GM19025 (cell line): ENCODE results near the gene CPLANE2.
A peak's percentile ranks its signal among the peaks of the same experiment; 100 is the strongest.
"Not testable (repeated sequence)": the region's sequence is repeated elsewhere in the genome, so short reads cannot be mapped to it uniquely, and the experiment has no call there.

Experiments used
- ATAC-seq: cut with Tn5 transposase; IDR thresholded peaks from one replicate; pipeline ENCODE4 v1.9.1; 2021; ENCODE audit warnings: mild to moderate bottlenecking, low read depth, moderate library complexity; ENCODE audit not compliant: unreplicated experiment

The CPLANE2 gene

DNA sequence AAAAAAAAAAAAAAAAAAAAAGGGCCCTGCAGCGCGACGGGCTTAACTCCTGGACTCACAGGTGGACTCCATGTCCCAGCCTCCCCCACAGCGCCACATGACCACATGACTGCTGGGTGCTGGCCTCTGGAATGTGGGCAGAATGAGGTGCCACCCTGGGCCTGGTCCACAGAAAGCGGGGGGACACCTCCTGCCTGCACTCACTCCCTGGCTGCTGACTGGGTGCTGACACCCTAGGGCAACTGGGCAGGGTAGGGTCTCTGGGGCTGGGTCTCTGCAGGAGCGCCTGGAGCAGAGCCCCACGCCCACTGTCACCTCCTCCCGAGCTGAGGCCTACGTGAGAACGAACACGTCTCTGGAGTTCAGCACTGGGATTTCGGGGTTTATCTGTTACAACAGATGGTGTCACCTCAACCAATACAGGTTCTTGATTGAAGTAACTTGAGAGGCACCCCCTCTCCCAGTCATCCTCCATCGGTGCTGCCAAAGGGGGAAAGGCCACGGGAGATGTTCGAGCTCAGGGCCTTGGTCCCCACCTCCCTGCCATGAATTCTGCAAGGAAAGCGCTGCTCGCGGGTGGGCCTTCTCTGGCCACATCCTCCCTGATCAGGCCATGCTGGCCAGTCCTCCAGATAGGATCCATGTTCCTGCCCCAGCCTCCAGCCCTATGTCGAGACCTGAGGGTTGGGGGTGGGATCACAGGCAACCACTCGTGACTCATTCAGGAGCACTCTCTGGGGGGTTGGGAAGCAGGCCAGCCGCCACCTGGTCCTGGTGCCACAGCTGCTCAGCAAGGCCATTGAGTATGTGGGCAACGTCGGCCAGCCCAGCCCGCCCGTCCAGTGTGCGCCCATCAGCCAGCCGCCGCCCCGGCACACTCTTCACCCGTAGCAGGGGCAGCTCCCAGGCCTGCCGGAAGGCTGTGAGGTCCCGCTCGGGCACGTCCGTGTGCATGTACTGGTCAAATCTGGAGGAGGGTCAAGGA lies 5.4 kb downstream of the CPLANE2 start:
- no peak for ATAC-seq

DNA sequence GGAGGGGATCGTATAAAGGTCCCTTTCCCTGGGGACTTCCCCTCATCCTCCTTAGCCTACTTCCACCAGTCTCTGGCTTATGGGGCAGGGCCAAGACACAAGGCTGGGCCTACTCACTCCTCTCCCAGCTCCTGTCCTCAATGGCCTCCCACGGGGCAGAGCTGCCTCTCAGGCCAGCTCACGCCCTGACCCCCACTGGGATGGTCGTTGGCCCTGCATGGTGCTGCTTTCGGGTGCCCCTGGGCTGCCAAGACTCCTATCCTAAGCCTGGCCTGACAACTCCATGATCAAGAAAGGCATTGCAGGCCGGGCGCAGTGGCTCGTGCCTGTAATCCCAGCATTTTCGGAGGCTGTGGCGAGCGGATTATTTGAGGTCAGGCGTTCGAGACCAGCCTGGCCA lies 6.2 kb downstream of the CPLANE2 start:
- ATAC-seq, result no peak

- ATAC-seq, result no peak
Observed at GRCh38 chr1:16229976-16230740, 6.8 kb downstream of the CPLANE2 start.

DNA sequence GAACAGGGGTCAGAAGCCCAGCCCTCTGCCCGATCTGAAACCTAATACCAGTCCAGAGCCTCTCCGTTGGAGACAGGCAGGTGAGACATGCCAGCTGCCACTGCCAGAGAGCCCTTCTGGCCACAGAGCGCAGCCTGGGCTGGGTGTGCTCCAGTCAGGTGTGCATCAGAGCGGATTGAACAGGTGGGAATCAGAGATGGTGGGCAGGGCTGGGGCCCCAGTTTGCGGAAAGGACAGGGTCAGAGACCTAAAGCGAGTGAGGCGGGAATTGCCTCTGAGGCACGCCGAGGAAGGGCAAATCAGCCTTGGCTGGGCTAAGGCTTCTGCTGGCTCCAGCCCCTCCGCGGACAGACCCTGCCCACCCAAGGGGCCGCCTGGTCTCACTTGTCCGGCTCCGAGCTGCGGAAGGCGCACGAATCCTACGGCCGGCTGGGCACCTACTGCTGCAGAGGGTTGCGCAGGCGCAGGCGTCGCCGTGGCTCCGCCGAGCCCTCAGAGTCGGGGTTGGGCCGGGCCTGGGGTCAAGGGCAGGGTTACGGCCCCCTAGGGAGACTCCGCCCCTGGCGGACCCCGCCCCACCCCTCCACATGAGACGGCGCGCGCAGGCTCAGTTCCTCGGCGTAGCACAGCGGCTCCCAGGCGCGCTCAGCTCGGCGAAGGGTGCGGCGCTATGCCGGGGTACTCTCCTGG lies 10.3 kb downstream of the CPLANE2 start:
- ATAC-seq, result no peak

DNA sequence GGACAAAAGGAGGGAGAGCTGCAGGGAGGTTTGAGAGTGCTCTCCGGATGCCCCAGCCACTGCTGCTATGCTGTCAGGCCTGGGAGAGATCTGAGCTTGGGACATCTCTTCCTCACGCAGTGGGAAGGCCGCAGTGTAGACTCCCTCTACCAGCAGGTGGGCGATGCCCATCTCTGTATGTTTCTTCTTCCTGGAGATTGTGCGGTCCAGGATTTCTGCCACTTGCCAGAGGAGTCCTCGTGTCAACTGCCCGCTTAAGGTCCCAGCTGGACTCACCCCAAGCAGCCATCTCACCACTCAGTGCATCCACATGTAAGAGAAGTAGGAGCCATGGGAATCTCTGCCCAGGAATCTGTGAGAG lies 10.9 kb downstream of the CPLANE2 start:
- ATAC-seq, result no peak

DNA sequence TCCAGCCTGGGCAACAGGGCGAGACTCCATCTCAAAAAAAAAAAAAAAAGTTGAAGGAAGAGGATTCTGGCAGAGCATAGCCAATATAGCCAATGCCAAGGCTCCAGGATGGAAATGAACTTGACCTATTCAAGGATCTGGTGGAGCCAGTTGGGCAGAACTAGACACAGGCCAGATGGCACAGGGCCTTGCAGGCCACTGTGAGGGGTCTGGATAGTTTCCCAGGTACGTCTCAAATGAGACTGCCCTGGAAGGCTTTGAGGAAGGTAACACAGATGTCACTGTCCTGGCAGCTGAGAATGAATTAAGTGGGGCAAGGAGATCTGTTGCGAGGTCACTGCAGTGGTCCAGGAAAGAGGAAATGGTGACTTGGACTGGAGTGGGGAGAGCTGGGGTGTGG lies 12.5 kb downstream of the CPLANE2 start:
- ATAC-seq, result no peak

GRCh38 chr1:16222716-16223115 lies 14.3 kb downstream of the CPLANE2 start:
- ATAC-seq, result not testable (repeated sequence)

DNA sequence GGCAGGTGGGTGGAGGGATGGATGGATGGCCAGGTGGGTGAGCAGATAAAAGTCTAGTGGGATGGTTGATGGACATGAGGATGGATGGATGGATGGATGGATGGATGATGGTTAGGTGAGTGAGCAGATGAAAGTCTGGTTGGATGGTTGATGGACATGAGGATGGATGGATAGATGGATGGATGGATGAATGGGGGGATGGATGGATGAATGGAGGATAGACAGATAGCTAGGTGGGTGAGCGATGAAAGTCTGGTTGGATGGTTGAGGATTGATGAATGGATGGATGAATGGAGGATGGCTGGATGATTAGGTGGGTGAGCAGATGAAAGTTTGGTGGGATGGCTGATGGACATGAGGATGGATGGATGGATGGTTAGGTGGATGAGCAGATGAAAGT lies 15.5 kb downstream of the CPLANE2 start:
- ATAC-seq, result no peak

- ATAC-seq, result no peak
Observed at GRCh38 chr1:16219968-16220500, 16.9 kb downstream of the CPLANE2 start.

- ATAC-seq, result no peak
Observed at GRCh38 chr1:16218674-16219071, 18.3 kb downstream of the CPLANE2 start.

DNA sequence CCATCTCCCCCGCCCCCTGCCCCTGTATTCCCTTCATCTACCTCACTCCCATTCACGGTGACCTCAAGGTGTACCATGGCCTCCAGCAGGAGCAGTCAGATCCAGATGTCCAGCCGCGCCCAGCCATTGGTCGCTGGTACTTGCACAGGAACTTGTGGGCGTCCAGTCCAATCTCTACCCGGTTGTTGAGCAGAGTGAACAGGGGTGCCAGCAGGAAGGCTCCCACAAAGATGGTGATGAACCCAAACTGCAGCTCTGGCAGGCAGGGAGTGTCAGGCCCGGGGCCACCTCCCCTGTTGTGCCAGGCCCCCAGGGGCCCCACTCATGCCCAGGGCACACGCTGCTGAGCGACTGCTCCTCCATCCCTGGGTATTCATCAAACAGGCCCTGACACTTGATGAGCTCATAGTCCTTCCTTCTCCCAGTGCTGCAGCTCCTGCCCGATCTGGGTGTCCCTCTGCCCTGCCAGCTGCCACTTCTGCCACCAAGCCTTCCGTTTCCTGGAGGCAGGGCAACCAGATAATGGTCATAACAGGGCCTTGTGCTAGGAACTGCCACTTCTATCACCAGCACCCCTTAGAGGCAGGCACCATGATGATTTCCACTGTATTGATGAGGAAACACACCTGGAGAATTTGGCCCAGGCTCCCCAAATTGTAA lies 18.8 kb downstream of the CPLANE2 start:
- no peak for ATAC-seq

DNA sequence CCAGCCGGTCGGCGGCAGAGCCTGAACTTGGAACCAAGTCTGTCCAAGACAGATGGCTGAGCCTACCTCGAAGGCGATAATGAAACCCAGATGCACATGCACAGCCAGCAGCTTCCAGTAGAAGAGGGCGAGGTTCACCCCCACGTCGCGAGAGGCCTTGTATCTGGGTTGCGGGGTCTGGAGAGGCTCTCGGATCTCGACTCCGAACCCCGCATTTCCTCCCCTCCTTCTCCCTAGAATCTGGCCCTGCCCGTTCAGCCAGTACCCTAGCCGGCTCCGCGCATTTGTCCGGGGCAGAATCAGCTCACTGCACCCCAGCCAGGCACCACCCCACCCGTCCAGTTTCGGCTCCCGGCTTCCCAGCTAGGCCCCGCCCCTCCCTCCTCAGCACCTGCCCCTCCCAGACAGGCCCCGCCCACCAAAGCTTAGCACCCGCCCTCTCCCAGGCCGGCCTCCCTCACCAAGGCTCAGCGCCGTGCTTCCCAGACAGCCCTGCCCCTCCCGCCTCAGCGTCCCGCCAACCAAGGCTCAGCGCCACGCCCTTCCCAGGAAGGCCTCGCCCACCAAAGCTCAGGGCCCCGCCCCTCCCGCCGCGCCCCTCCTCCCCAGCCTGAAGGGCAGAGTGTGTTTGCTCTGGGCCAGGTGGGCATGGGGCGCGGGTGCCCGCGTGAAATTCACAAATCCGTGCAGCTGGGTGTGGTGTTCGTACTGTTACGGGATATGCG lies 19.8 kb downstream of the CPLANE2 start:
- peak; percentile 86 for ATAC-seq

GRCh38 chr1:16215882-16216753 lies 20.9 kb downstream of the CPLANE2 start:
- ATAC-seq, result no peak

GRCh38 chr1:16215240-16215639 lies 21.7 kb downstream of the CPLANE2 start:
- not testable (repeated sequence) for ATAC-seq

DNA sequence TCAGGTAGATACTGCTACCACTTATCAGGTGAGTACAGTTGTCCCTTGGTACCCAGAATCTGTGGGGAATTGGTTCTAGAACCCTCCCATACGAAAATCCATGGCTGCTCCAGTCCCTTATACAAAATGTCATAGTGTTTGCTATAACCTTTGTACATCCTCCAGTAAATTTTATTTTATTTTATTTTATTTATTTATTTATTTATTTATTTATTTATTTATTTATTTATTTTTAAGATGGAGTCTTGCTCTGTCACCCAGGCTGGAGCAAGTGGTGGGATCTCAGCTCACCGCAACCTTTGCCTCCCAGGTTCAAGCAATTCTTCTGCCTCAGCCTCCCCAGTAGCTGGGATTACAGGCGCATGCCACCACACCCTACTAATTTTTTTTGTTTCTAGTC lies 23.4 kb downstream of the CPLANE2 start:
- ATAC-seq, result not testable (repeated sequence)

- no peak for ATAC-seq
Observed at GRCh38 chr1:16213013-16213412, 24.0 kb downstream of the CPLANE2 start.

GRCh38 chr1:16212251-16212961 lies 24.6 kb downstream of the CPLANE2 start, which contains the start of gene ARHGEF19:
Gene ARHGEF19, minus strand, starts transcription at chr1:16212652. Its CDS starts 3,598 bp downstream, at chr1:16209054.
- no peak for ATAC-seq

DNA sequence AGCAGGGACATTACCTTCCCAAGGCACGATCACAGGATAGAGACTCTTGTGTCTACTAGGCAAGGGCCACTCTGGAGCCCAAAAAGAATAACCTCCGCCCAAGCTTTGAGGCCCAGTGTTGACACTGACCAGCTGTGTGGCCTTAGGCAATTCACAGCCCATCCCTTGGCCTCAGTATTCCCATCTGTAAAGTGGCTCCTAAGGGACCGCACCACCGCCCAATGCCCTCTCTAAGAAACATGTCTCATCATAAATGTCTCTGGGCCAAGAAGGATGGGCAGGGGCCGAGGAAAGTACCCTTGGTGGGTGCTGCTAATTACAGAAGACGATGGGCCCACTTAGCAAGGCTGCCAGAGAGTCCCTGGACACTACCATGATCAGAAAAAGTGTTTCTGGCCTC lies 25.2 kb downstream of the CPLANE2 start:
- ATAC-seq, result no peak
